CMK (cell line): ENCODE results near the gene NFKBIA.
"Not testable (repeated sequence)": the region's sequence is repeated elsewhere in the genome, so short reads cannot be mapped to it uniquely, and the experiment has no call there.

Experiments used
- DNase-seq: peaks from one replicate; pipeline ENCODE4 v3.0.0-alpha.2; 2010; ENCODE audit warnings: low read depth

The NFKBIA gene

DNA sequence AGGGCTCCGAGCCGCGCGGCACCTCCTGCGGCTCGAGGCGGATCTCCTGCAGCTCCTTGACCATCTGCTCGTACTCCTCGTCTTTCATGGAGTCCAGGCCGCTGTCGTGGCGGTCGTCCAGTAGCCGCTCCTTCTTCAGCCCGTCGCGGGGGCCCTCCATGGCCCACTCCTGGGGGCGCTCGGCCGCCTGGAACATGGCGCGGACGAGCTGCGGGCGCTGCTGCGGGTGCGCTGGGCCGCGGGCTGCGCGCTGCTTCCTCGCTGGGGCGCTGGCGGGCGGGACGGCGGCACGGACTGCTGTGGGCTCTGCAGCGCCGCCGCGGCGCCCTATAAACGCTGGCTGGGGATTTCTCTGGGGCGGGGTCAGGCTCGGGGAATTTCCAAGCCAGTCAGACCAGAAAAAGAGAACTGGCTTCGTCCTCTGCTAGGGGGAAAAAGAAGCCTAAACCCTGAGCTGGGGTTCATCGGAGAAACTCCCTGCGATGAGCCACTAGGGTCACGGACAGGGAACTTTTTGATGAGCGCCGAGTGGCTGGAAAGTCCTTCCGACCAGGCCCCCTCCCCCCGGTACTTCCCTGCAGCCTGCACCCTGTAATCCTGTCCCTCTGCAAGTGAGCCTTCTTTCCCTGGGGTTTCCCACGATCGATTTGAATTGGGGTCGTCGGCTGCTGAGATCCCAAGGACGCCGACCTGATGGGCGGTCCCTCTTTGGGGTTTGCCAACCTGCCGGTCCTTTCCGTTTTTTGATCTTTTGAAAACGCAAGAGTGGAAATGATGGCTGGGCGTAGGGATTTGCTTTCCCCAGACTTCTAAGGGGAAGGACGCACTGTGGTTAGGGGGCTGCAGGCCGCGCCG, at the start of gene NFKBIA:
TSS of gene NFKBIA (minus strand) at position 301 of the 855 bp plus-strand sequence. CDS start at position 196, 105 bp downstream.
- peak; percentile 40 for DNase-seq

GRCh38 chr14:35446450-35446849, 41.9 kb upstream of the NFKBIA start:
- no peak for DNase-seq

DNA sequence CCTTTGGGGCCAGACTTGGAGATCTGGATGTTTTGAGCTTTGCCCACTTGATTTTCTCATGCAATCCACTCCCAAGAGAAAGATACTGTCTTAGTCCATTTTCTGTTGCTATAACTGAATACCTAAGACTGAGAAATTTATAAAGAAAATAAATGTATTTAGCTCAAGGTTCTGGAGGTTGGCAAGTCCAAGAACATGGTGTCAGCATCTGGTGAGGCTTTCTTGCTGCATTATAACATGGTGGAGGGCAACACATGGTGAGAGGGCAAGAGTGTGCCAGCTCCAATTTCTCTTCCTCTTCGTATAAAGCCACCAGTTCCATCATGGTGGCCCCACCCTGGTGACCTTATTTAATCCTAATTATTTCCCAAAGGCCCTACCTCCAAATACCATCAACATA, 39.6 kb upstream of the NFKBIA start:
- DNase-seq, result no peak

DNA sequence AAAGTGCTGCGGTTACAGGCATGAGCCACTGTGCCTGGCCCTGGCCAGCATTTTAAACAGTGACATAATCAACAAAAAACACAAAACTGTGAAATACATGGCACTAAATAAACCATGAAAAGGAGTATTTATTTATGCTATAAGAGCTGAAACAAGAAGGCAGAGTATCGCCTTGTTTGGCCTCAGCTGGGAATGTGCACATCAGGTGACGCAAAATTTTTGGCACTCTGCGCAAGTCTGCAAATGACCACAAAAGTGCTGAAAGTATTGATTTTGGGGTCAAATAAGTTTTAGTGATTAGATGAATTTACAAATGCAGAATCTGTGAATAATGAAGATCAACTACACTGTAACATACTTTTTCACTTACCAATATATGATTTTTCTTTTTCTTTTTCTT, 36.6 kb upstream of the NFKBIA start:
- no peak for DNase-seq

DNA sequence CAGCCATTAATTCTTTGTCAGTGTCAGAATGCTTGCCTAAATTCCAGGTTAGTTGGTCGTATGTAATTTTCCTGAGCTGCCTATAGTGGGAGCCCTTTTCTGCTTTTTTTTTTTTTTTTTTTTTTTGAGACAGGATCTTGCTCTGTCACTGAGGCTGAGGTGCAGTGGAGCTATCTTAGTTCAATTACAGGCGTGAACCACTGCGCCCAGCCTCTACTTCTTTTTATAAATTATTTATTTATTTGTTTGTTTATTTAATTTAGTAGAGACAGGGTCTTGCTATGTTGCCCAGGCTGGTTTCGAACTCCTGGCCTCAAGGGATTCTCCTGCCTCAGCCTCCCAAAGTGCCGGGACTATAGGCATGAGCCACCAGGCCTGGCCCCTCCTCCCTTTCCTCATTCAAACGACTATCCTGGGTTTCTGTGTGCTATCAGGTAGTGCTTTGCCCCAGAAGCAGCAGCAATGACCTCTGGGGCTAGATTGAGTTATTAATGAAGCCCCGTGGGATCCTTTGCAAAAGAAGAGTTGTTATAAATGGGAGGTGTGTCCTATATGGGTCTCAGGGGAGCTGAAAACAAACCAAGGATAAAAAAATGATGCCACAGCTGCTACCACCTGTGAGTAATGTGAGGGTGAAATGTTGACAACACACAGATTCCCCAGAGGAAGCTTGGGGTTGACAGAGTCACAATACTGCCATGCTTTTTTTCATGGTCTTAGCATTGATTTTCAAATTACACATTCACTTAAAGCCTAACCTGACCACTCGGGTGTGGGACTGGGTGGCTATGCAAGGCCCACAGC, 34.6 kb upstream of the NFKBIA start:
- DNase-seq, result no peak

GRCh38 chr14:35438492-35438891, 33.9 kb upstream of the NFKBIA start:
- not testable (repeated sequence) for DNase-seq

- no peak for DNase-seq
Measured at GRCh38 chr14:35435177-35435576, 30.6 kb upstream of the NFKBIA start.

GRCh38 chr14:35433826-35434225, 29.3 kb upstream of the NFKBIA start:
- no peak for DNase-seq

- DNase-seq, result no peak
Measured at GRCh38 chr14:35430459-35431199, 26.1 kb upstream of the NFKBIA start.

DNA sequence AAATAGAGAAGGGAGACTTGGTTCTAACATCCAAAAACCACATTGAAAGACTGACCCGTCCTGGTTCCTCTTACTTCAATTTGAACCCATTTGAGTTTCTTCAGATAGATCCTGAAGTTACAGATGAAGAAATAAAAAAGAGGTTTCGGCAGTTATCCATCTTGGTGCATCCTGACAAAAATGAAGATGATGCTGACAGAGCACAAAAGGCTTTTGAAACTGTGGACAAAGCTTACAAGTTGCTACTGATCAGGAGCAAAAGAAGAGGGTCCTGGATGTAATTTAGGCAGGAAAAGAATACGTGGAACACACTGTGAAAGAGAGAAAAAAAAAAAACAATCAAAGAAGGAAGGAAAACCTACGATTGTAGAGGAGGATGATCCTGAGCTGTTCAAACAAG, 25.4 kb upstream of the NFKBIA start:
- DNase-seq, result no peak

- DNase-seq, result no peak
Measured at GRCh38 chr14:35425850-35426249, 21.3 kb upstream of the NFKBIA start.

- no peak for DNase-seq
Measured at GRCh38 chr14:35423621-35424020, 19.1 kb upstream of the NFKBIA start.

DNA sequence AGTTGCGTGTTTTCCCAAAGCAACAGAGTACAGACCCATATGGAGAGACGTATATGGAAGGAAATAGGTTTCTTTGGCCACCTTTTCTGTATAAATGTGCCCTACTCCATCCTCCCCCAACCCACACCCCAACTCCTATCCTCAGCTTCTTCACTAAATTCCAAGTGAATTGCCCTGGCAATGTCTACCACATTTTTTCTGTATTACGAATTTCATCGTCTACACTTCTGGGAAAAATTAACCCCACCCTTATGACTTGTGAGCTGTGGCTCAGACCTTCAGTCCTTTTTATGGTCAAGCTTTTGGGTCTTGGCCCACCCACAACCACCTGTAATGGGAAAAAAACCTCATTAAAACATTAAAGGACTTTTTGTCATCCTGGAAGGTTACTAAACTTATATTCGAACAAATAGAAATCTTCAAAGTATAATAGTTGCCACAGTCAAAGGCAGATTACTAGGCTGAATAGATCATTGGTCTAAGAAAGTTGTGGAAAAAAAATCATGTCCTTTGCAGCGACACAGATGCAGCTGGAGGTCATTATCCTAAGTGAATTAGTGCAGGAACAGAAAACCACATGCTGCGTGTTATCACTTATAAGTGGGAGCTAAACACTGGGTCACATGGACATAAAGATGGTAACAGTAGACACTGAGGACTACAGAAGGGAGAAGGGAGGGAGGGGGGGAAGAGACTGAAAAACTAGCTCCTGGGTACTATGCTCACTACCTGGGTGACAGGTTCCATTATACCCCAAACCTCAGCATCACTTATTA, 15.7 kb upstream of the NFKBIA start:
- DNase-seq, result no peak

- no peak for DNase-seq
Measured at GRCh38 chr14:35419429-35419841, 14.9 kb upstream of the NFKBIA start.

DNA sequence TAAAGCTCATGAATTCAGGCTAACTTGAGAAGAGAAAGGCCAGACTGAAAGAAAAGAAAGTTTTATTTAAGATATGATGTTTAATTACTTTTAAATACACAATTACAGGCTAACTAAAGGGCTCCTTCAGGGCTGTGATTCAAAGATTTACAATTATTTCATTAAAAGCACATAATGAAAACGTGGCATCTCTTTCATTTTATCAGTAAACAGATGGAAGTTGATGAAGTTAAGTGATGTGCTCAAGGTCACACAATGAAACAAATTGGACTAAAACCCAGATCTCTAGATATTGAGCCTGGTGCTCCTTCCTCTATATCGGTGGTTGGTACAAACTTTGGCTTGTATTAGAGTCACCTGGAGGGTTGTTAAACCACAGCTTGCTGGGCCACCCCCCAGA, 13.5 kb upstream of the NFKBIA start:
- no peak for DNase-seq

GRCh38 chr14:35416108-35416750, 11.7 kb upstream of the NFKBIA start:
- no peak for DNase-seq

DNA sequence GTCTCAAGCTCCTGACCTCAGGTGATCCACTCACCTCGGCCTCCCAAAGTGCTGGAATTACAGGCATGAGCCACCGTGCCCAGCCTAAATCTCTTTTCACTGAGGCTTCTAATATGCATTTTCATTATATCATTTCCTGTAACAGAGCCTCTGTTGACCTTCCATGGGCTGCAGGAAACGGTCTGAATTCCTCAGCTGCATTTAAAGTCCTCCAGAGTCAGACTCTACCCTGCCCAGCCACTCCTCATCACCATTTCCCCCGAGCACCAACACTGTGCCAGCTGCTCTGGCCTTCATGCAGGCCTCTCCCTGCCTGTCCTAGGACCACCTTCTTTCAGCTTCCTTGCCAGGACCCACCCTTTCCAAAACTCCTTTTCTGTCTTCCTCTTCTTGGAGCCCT, 9.8 kb upstream of the NFKBIA start:
- no peak for DNase-seq

- DNase-seq, result no peak
Measured at GRCh38 chr14:35412272-35413056, 7.9 kb upstream of the NFKBIA start.

DNA sequence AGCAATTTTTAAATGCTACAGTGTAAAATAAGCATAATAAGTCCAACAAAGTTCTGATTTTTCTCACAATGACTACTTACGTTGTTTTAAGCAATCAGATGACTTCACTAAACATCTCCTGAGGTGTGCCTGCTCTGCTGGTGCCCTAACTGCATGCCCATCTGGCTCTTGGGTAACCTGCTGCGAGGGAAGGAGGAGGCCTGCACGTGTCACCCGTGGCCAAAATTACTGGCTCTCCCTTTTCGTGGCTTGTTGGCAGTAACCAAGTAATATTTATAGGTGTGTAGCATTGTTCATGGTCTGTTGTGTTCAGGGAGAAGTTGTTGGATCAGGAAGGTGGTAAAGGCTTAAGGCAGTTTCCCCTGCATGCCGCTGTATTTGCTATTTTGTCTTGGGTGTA, 6.3 kb upstream of the NFKBIA start:
- no peak for DNase-seq

DNA sequence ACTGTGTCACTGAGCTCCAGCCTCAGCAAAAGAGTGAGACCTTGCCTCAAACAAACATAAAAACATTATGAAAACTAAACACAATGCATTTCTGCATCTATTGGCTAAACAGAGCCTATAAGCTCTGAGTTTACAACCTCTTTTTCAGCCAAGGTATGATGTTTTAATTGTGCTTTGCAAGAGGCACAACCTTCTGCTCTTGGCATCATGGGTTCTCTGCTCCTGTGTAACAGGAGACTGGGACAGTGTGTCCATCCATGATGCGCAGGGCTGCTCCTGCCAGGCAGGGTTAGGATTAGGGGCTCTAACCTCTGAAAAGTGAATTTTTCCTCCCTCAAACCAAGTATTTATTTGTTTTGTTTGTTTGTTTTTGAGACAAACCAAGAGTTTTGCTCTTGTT, 5.0 kb upstream of the NFKBIA start:
- no peak for DNase-seq
